ENCODE measurements around the gene FLRT1.

Gene FLRT1

DNA sequence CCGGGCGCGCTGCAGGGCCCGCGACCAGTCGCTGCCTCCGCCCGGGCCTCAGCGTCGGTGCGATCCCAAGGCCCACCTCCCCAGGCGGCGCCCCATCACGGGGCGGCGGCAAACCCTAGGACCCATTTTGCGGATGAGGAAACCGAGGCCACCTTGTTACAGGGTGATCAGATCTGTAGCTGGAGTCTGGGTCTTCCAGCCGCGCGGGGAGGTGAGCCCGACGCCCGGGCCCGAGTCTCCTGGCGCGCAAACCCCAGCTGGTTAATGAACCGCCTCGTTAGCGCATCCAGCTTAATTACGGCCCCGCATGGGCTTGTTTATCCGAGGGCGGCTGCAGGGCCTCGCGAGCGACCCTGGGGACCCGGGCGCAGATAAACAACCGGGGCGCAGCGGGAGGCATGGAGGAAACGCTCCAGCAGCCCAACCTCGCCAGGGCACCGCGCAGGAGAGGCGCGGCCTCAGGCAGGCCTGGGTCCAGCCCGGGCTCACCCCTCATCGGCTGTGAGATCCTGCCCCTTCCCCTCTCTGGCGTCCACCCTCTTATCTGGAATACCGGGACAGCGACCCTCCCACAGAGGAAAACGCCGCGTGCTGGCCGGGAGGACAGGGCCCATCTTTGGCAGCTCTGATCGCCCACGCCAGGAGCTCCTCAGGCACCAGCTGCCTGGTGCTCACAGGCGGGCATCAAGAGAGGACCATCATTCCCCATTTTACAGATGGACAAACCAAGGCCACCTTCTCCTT lies 34.8 kb upstream of the FLRT1 start:
- TF ChIP-seq, protein P1, sequence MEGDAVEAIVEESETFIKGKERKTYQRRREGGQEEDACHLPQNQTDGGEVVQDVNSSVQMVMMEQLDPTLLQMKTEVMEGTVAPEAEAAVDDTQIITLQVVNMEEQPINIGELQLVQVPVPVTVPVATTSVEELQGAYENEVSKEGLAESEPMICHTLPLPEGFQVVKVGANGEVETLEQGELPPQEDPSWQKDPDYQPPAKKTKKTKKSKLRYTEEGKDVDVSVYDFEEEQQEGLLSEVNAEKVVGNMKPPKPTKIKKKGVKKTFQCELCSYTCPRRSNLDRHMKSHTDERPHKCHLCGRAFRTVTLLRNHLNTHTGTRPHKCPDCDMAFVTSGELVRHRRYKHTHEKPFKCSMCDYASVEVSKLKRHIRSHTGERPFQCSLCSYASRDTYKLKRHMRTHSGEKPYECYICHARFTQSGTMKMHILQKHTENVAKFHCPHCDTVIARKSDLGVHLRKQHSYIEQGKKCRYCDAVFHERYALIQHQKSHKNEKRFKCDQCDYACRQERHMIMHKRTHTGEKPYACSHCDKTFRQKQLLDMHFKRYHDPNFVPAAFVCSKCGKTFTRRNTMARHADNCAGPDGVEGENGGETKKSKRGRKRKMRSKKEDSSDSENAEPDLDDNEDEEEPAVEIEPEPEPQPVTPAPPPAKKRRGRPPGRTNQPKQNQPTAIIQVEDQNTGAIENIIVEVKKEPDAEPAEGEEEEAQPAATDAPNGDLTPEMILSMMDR (IDR thresholded peaks at IDR 0.05; ENCODE audit: insufficient read depth, low read depth, low read length, missing control alignments), result no peak
- DNase-seq (ENCODE audit: low read depth), result no peak
- no peak overlapping the region for H3K4me3 ChIP-seq (ENCODE audit: low read length)

- TF ChIP-seq, protein P1 (IDR thresholded peaks at IDR 0.05; ENCODE audit: insufficient read depth, low read depth, low read length, missing control alignments), result no peak
- no peak for DNase-seq (ENCODE audit: low read depth)
- H3K4me3 ChIP-seq (ENCODE audit: low read length), result no peak overlapping the region
Measured at GRCh38 chr11:64001484-64002420, 34.0 kb upstream of the FLRT1 start.

- no peak overlapping the region for H3K4me3 ChIP-seq (ENCODE audit: low read length)
Measured at GRCh38 chr11:64003807-64004589, 31.7 kb upstream of the FLRT1 start.

DNA sequence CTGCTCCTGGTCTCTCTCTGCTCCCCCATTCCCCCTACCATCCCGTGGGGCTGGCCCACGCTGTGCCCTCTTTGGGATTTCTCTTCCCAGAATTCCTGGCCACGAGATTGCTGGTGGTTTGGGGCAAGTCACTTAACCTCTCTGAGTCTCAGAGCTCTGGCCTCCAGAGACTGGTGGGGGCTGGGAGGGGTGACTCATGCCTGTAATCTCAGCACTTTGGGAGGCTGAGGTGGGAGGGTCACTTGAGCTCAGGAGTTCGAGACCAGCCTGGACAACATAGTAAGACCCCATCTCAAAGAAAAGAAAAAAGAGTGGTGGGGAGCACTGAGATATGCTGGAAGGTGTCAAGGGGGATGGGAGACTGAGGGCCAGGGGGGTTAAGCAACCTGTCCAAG lies 31.1 kb upstream of the FLRT1 start:
- DNase-seq (ENCODE audit: low read depth), result no peak
- no peak overlapping the region for H3K4me3 ChIP-seq (ENCODE audit: low read length)
- TF ChIP-seq, protein P1 (IDR thresholded peaks at IDR 0.05; ENCODE audit: insufficient read depth, low read depth, low read length, missing control alignments), result no peak

More at GRCh38 chr11:64003807-64004589, 31.7 kb upstream of the FLRT1 start:
- TF ChIP-seq, protein P1 (IDR thresholded peaks at IDR 0.05; ENCODE audit: insufficient read depth, low read depth, low read length, missing control alignments), result no peak
- no peak for DNase-seq (ENCODE audit: low read depth)

DNA sequence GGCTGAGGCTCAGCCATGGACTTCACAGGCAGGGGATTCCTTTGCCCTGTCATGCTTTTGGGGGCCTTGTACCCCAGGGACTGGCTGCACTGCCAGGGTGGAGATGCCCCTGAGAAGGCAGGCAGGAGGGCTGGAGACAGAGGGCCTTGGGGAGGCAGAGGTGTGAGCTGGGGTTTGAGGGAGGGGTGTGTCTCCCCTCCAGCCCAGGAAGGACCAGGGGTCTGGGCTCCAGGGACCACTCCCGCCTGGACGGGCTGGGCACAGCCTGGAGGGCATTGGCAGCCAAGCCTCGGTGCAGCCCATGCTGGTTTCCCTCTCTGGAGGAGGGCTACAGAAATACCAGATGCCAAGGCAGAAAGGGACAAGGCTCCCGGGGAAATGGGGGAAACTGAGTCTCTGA lies 30.0 kb upstream of the FLRT1 start:
- no peak overlapping the region for H3K4me3 ChIP-seq (ENCODE audit: low read length)
- TF ChIP-seq, protein P1 (IDR thresholded peaks at IDR 0.05; ENCODE audit: insufficient read depth, low read depth, low read length, missing control alignments), result no peak
- no peak for DNase-seq (ENCODE audit: low read depth)

DNA sequence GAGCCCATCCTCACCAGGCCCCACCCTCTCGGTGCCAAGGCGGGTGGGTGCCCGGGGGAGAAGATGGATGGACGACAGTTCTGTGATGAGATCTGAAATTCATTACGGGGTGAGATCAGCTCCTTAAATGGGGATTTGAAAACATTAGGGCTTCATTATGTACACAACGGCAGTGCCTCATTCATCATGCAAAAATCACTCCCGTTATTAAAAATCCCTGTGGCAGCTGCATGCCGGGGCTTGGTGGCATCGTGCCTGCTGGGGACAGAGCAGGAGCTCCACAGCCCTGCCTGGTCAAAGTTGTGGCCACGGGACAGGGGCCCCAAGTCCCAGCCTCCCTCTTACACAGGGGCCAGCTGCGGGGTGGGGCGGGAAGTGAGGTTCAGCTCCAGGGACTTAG lies 29.3 kb upstream of the FLRT1 start:
- TF ChIP-seq, protein P1 (IDR thresholded peaks at IDR 0.05; ENCODE audit: insufficient read depth, low read depth, low read length, missing control alignments), result no peak
- no peak overlapping the region for H3K4me3 ChIP-seq (ENCODE audit: low read length)
- no peak for DNase-seq (ENCODE audit: low read depth)
